HG03066 (cell line): ENCODE data around the gene PNRC2.
"Not testable (repeated sequence)": the region's sequence is repeated elsewhere in the genome, so short reads cannot be mapped to it uniquely, and the experiment has no call there.

Experiments used
- ATAC-seq: cut with Tn5 transposase; IDR thresholded peaks from one replicate; pipeline ENCODE4 v1.9.1; 2021; ENCODE audit warnings: low read depth; ENCODE audit not compliant: unreplicated experiment

Gene PNRC2

DNA sequence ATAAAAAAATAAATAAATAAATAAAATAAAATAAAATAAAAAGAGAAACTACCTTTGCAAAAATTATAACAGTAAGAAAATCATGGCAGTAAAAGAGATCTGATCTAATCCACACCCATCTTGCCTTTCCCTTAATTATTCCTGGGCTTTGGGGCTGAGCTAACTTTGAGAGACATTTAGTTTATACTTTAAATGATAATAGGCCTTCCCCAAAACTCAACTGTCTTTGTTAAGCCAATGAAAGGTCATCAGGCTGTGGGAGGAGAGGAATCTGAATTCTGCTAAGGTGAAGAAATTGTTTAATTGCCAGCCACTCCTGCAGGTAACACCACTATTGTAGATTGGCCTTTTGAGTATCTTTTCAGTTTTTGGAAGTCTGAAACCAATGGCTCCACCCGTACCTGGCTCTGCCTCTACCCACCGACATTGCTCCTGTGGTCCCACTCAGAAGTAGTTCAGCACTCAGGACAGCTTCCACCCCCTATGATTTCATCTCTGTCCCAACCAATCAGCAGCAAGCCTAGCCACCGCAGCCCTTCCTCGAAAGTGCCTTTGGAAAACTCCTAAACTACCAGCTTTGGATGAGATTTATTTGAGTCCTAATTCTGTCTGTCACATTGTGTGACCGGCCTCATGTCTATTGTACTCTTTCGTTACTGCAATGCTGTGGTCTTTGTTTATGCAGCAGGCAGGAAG, 23.0 kb upstream of the PNRC2 start:
- ATAC-seq: no peak

DNA sequence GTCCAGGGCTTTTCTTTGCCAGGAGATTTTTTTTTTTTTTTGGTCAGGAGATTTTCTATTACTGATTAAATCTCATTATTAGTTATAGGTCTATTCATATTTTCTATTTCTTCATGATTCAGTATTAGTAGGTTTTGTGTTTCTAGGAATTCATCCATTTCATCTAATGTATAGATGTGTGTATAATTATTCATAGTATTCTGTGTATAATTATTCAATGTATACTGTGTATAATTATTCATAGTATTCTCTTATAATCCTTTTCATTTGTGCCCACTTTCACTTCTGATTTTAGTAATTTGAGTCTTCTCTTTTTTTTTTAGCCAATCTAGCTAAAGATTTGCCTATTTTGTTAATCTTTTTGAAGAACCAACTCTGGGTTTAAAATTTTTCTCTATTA, 12.3 kb upstream of the PNRC2 start:
- ATAC-seq: no peak

DNA sequence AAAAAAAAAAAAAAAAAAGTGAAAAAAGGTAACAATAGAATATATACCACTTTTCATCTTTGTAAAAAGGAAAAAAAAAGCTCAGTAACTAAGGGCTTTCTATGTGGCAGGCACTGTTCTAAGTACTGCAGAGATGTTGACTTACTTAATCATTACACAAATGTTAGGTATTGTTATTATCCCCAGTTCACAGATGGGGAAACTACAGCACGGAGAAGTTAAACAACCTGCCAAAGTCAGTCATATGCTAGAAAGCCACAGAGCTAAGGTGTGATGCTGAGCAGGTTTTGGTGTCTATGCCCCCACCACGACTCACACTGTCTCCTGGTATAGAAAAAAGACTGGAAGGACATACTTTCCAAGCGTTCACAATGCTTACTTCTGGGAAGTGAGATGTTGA, 6.6 kb upstream of the PNRC2 start:
- ATAC-seq: no peak

DNA sequence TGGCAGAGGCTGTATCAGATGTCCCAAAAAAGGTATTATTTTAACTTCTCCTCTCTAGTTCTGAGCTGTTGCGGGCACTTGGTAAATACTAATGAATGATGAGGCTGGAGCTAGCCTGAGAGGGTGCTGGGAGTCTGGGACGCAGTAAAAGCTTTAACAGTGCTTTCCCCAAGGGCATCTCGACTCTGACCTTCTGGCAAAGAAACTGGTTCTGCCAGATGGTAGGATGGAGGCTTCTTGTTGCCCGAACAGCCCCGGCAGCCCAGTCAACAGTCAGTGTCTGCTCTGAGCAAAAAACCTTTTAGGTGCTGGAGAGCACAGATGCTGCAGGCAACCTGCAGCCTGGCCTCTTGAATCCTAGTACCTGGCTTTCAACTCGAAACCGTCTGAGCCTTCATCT, 2.5 kb upstream of the PNRC2 start:
- ATAC-seq: no peak

DNA sequence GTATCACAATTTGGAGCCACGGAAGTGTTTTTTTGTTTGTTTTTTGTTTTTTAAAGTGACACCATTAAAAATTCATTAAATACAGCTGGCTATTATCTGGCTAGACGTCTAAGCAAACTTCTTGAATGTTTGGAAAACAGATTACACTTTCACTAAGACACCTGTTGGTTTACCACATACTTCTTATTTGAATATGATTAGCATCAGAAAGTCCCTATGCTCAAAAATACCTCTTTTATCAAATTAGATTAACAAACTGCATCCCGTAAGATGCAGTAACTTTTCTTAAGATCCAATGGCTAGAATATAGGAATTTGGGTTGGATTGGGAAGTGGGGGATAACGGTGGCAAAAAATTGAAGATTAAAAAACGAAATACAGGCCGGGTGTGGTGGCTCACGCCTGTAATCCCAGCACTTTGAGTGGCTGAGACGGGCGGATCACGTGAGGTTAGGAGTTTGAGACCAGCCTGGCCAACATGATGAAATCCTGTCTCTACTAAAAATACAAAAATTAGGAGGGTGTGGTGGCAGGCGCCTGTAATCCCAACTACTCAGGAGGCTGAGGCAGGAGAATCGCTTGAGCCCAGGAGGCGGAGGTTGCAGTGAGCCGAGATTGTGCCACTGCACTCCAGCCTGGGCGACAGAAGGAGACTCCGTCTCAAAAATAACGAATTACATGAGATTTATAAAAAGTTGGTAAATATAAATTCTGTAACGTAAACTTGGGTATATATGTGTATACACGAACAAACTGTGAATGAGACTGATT, 1.4 kb upstream of the PNRC2 start:
- ATAC-seq: not testable (repeated sequence)

DNA sequence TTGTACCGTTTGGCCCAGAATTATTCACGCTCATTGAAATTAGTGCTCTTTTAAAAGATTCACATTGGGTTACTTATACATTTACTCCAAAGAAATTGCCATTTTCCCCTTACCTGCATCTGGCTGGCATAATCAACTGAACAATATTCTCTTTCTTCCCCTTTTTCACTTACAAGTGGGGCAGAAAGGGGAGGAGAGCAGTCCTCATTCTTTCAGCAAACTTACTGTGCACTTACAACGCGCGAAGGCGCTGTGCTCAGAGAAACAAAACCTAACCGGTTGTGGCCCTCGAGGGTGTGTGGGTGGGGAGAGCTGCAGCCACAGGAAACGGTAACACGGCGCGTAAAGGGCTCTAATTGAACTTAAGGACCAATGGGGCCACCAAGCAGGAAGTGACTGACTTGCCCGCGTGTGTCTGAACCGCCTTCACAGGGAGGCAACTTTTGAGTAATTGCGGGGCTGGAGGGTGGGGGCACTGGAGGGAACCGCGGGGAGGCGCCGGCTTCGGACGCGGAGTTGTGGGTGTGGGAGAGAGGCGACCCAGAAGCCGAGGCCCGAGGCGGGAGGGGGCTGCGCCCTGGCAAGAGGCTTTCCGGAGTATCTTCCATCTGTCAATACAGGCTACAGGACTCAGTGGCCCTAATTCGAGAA, 693 bp upstream of the PNRC2 start:
- ATAC-seq: peak; percentile 70

DNA sequence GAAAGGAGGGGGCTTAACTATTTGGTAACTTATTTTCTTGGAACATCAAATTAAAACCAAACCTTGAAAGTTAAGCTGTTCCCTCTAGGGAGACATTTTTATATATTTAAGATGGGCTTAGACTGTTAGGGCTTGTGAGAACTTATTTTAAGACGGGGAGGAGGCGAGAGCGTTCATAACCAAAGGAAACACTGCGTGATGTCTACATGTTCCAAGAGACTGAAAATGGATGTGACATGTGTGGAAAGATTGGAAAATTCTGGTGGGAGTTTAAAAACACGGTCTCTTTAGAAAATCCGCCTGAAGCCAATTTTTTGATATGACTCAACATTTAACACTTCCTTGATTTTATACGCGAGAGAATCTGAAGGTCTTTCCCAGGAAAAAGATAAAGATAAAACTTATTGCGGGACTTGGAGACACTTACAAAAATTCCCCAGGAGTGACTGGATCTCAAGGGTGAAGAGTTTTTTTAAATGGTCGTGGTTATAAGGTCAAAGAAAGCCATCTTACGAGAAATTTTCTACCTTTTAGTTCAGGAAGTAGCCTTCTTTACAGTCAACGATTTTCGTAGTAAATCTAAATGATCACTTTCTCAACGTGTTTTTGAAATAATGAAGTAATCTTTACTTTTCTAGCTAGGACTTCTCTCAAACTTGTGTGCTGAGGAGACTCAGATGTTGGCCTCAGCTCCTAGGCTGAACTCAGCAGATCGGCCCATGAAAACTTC, 828 bp downstream of the PNRC2 start:
- no peak for ATAC-seq

DNA sequence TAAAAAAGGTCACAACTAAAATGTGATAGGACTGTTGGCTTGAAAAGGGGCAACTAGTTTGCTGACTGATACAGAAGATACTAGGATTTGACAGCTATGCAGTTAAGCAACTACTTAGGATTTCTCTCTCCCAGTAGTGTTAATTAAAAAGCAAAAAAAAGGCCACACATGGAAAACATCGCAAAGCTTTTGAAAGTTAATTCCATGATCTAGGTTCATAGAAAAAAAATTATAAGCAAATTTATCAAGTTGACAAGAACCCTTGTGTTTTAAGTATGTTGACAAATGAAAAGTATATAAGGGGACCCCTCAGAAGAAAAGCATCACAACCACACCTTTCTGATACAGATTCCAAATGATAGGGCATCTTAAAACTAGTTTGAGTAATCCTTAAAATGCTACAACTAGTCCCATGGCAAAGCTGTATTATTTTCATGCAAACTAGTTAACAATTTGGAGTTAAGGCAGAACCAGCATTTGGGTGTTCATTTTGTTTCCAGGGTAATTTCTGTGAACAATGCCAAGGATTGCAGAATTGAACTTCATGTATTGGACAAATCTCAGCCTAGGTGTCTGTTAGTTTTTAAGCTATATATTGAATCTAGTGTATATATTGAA, 4.1 kb downstream of the PNRC2 start:
- no peak for ATAC-seq

DNA sequence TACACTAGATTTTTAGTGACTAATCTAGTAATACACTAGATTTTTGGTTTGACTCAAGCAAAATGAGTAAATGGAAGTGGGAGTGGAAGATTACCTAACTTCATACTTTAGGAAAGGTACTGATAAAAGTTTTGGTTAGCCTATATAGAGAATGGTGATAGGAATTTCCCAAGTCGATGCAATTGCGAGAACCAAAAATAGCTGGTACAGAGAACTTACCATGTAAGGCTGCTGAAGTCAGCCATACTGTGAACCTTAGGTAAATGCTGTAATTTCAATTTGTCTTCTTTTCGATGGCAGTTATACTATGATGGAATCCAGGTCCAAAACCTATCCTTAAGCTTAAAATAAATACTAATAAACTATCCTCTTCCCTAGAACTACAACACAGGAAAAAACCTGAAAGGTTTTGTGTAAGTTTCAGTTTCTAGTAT, 4.6 kb downstream of the PNRC2 start:
- no peak for ATAC-seq

DNA sequence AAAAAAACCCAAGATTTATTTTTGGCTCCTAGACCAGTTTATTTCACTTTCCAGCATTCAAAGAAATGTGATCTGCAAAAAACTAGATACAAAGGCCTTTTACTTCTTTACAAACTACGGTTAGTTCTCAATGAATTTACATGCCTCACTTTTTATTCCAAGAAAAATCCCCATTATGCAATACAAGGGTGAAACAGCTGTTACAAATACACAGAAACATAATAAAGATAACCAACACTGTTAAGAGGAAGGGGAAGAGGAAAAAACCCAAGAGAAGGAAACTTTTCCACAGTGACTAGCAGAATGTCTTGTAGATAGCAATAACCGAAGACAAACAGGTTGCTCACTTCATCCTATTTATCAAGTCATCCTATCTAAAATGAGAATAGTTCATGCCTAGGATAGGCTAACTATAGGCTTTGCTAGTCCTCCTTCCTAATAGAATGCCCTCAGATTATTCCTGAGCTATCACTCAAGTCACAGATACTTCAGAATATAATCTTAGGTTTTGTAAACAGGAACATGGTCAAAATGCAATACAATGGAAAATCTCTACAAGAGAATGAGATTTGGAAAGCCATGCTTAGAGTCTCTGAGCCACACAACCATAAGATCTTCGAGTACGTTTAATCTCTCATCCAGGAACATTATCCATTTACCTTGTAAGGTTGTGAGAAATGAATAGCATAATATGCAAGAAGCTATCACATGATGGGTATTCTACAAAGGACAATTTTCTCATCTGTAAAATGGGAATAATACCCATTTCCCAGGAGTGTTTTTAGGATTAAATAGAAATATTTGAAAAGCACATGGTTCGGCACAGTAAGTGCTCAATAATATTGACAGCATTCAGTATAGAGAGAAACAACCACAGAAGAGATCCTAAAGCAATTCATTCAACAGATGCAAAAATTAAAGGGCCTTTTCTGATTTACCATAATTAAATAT, 5.4 kb downstream of the PNRC2 start:
- ATAC-seq: no peak

DNA sequence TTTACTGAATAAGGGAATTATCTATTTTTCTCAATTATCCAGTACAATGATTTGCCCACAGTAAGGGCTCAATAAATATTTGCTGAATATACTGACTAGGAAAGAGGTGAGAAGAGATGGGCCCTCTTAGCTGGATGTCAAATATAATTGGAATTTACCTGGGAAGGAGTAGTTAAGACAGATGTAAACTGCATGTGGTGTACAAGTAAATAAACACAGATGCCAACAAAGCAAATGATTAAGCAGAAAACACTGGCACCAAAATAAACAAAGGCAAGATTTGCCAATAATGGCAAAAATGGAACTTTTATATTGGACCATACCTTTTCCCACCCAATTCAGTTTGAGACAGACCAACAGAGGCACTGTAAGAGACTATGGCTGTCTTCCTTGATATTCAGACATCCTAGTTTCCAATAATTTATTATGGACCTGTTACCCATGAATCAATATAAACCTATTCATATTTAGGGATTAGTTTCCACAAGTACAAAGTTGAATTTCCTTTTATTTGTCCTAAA, 7.4 kb downstream of the PNRC2 start:
- no peak for ATAC-seq

DNA sequence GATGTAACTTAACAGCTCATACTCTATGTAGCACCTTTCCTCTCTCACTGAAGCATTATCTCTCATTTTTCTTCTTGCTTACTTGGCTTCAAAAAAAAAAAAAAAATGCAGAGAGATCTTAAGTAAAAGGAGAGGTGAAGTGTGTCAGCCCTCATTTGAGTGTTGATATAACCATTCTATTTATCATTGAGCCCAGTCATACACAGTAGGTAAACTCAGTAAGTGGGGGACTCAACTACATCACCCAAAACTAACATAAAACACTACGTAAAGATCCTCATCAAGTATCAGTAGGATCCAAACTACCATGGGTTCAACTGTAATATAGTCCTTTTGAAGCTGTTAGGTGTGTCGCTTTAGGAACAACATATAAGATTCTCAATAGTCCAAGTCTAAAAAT, 8.2 kb downstream of the PNRC2 start:
- ATAC-seq: no peak

DNA sequence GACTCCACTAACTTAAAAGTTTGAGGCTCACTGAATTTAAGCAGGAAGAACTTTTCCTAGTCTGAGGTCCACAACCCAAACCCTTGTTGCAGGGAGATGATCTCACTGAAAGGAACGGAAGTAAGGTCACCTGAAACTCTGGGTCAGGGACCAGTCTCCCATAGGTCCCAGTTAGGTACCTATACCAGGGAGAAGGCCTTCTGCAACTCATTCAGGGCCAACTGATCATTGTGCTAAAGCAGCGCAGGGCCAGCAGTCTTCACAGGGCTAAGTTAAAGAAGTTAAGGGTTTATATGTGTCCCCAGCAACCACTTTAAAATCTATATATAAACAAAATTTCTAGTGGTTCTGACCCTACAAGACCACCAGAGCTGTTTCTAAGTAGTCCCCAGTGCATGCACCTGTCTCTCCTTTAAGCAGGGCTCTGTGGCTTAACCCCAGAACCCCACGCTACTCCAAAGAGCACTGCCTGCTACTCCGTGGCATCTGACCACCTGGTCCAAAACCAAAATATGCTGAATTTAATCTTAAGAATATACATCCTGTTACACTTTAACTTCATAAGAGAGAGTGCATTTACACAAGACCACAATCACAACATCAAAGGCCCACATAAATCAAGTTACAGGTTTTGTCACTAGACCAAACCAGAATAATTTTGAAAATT, 17.7 kb downstream of the PNRC2 start:
- no peak for ATAC-seq

DNA sequence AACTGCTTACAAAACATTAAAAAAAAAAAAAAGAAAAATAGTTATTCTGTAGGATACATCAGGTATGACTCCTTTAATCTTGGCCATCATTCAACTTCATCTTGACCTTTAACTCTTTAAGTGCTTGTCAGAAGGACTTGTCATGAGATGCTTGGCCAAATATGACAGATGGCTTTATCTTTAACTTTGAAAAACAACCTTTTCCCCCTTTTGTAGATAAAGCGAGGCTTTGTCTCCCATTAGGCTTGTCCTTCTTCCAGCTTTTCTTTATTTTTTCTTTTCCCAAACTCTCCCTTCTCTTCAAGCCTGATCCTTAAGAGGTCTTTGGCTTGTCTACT, 18.2 kb downstream of the PNRC2 start:
- ATAC-seq: no peak

DNA sequence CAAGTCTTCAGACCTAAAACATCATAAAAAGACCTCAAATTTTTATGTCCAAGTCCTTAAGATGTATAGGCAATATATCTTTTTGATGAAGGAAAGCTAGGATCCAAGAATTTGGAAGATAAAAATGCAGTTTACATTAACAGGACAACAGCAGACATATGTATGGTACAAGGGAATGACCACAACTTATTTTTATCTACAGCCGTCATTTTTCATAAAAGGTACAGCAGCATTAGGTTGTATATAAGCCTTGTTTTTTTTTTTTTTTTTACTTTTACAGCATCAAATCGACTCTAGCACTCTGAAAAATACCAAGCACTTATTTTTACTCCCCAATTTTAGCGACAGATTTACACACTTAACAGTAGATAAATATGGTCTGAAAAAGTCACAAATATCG, 19.2 kb downstream of the PNRC2 start:
- no peak for ATAC-seq

DNA sequence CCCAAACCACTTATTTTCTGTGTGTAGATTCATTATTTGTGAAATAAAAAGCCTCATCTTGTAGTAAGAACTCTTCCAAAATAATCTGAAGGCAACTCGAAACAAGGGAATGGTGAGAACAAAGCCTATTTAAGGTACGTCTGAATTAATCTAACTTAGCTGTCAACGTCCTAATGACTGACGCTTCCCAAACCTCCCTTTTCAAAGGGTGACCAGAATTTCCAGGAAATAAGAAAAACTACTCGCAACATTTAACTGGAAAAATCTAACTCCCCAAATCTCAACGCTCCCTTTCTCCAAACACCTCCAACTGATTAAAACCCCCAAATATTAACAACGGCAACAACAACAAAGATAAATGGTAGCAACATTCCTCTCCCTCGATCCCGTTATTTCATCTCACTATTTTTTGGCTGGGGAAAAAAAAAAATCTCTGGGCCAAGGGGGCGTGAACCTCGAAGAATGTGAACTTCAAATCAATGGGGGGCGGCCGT, 19.8 kb downstream of the PNRC2 start:
- ATAC-seq: no peak

DNA sequence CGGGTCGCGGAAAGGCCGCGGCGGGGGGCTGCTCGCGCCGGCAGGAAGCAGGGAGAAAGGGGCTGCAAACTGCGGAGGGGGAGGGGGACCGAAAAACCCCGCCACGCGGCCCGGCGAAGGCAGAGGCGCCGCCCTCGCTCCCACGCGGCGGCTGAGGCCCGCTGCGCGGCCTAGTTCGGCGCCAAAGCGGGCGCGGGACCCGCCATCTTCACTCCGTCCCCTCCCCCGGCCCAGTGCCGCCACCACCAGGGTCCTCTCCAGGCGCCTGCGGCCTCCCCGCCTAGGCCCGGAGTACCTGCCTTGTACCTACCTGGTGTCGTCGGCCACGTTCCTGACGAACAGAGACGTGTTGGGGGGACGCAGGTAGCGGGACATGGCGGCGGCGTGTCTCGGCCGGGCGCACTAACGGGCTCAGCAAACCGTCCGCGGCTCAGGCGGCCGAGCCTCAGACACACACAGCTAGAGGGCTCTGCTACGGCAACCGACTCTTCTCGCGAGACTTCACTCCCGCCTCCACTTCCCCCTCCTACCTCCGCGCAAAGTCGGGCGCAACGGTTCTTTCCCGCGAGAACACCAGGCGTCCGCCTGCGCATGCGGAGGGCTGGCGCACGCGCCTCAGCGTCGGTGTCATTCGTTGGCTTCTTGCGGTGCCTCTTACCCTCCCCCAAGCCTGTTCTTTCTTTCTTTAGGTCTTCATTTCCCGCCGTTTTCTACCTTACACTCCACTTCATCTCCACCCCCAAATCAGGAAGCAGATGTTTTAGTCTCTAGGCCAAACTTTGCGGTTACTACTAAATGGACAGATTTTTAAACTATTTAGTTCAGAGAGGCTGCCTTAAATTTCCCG, 20.5 kb downstream of the PNRC2 start, which contains the start of gene SRSF10:
TSS of gene SRSF10 (minus strand) at position 447 of the 847 bp plus-strand sequence. CDS start at position 375, 72 bp downstream.
- ATAC-seq: peak; percentile 84

DNA sequence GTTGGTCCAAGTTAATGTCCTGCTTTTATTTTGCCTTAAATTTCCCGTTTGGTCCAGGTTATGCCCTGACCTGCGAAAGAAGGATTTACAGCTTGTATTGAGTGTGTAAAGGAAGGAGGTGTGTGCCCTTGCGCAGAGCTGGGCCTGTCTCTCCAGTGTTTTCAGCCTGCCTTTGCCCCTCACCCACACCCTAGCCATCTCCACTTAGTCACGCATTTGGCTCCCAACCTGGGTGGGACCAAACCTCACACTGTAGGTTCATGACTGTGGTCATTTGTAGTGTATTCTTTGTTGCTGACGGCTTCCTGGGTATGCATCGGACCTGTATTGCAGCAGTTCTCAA, 21.1 kb downstream of the PNRC2 start:
- peak; percentile 29 for ATAC-seq
